Mammary epithelial cell (primary cell): Measurements from ENCODE around the gene DCTD.

ENCODE experiments used
- EZH2 ChIP-seq: IDR thresholded peaks from 2 replicates; pipeline ENCODE4 v1.6.1; 2012; ENCODE audit warnings: low read length, inconsistent platforms, borderline replicate concordance
- TF ChIP-seq, protein P1 (sequence below), 2 donors: IDR thresholded peaks in 1 of 2; conservative IDR thresholded peaks in 1 of 2; 2 replicates each; pipeline ENCODE4 v1.5.1; 2011 to 2012; ENCODE audit warnings: inconsistent platforms in 2 of 2, low read length in 2 of 2, mild to moderate bottlenecking in 2 of 2, control low read depth in 1 of 2, low read depth in 1 of 2; ENCODE audit not compliant: insufficient read depth in 1 of 2; ENCODE audit errors: extremely low read depth in 1 of 2

- TF ChIP-seq EZH2, result no peak
- TF ChIP-seq, protein P1, sequence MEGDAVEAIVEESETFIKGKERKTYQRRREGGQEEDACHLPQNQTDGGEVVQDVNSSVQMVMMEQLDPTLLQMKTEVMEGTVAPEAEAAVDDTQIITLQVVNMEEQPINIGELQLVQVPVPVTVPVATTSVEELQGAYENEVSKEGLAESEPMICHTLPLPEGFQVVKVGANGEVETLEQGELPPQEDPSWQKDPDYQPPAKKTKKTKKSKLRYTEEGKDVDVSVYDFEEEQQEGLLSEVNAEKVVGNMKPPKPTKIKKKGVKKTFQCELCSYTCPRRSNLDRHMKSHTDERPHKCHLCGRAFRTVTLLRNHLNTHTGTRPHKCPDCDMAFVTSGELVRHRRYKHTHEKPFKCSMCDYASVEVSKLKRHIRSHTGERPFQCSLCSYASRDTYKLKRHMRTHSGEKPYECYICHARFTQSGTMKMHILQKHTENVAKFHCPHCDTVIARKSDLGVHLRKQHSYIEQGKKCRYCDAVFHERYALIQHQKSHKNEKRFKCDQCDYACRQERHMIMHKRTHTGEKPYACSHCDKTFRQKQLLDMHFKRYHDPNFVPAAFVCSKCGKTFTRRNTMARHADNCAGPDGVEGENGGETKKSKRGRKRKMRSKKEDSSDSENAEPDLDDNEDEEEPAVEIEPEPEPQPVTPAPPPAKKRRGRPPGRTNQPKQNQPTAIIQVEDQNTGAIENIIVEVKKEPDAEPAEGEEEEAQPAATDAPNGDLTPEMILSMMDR (conservative IDR thresholded peaks at IDR 0.05 in 1 of 2, IDR thresholded peaks at IDR 0.05 in 1 of 2; ENCODE audit: extremely low read depth in 1 of 2, insufficient read depth in 1 of 2, low read depth in 1 of 2, low read length in 2 of 2), result no peak
These were observed 62.7 kb downstream of the DCTD start for GRCh38 chr4:182854466-182854865.
